HG02852 (cell line): ENCODE measurements around the gene TRIM75.
A peak's percentile ranks its signal among the peaks of the same experiment; 100 is the strongest.
"Not testable (repeated sequence)": the region's sequence is repeated elsewhere in the genome, so short reads cannot be mapped to it uniquely, and the experiment has no call there.

Source experiments
- ATAC-seq: cut with Tn5 transposase; IDR thresholded peaks from one replicate; pipeline ENCODE4 v1.9.1; 2021; ENCODE audit warnings: mild to moderate bottlenecking, moderate library complexity; ENCODE audit not compliant: unreplicated experiment

Gene TRIM75

GRCh38 chr4:165053645-165054044 lies at the start of gene TRIM75:
Gene TRIM75 (plus strand): TSS chr4:165053866. CDS start chr4:165059148, 5,282 bp downstream.
- ATAC-seq = no peak

GRCh38 chr4:165005352-165005925 lies 48.2 kb upstream of the TRIM75 start:
- no peak for ATAC-seq

- ATAC-seq = no peak
These were observed 47.2 kb upstream of the TRIM75 start for GRCh38 chr4:165006456-165006855.

GRCh38 chr4:165006886-165007285 lies 46.8 kb upstream of the TRIM75 start:
- no peak for ATAC-seq

GRCh38 chr4:165009493-165010227 lies 44.0 kb upstream of the TRIM75 start:
- ATAC-seq = peak; percentile 74

- no peak for ATAC-seq
These were observed 43.2 kb upstream of the TRIM75 start for GRCh38 chr4:165010487-165010886.

- ATAC-seq = no peak
These were observed 42.7 kb upstream of the TRIM75 start for GRCh38 chr4:165010991-165011390.

GRCh38 chr4:165011403-165011802 lies 42.3 kb upstream of the TRIM75 start:
- ATAC-seq = no peak

- no peak for ATAC-seq
These were observed 40.0 kb upstream of the TRIM75 start for GRCh38 chr4:165013691-165014090.

GRCh38 chr4:165016971-165017370 lies 36.7 kb upstream of the TRIM75 start:
- ATAC-seq = no peak

DNA sequence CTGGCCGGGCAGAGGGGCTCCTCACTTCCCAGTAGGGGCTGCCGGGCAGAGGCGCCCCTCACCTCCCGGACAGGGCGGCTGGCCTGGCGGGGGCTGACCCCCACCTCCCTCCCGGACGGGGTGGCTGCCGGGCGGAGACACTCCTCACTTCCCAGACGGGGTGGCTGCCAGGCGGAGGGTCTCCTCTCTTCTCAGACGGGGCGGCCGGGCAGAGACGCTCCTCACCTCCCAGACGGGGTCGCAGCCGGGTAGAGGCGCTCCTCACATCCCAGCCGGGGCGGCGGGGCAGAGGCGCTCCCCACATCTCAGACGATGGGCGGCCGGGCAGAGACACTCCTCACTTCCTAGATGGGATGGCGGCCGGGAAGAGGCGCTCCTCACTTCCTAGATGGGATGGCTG lies 33.7 kb upstream of the TRIM75 start:
- ATAC-seq = not testable (repeated sequence)

DNA sequence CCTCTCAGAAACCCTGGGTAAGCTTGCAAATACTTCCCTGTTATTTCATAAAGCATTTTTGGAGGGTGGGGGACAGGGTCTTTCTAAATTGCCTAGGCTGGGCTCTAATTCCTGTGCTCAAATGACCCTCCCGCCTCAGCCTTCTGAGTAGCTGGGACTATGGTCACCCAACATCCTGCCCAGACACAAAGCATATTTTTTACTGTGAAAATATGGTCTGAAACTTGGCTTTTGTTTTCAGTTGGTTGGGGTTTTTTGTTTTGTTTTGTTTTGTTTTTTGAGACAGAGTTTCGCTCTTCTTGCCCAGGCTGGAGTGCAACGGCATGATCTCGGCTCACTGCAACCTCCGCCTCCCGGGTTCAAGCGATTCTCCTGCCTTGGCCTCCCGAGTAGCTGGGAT lies 27.9 kb upstream of the TRIM75 start:
- ATAC-seq = not testable (repeated sequence)

GRCh38 chr4:165027762-165028402 lies 25.8 kb upstream of the TRIM75 start:
- no peak for ATAC-seq

DNA sequence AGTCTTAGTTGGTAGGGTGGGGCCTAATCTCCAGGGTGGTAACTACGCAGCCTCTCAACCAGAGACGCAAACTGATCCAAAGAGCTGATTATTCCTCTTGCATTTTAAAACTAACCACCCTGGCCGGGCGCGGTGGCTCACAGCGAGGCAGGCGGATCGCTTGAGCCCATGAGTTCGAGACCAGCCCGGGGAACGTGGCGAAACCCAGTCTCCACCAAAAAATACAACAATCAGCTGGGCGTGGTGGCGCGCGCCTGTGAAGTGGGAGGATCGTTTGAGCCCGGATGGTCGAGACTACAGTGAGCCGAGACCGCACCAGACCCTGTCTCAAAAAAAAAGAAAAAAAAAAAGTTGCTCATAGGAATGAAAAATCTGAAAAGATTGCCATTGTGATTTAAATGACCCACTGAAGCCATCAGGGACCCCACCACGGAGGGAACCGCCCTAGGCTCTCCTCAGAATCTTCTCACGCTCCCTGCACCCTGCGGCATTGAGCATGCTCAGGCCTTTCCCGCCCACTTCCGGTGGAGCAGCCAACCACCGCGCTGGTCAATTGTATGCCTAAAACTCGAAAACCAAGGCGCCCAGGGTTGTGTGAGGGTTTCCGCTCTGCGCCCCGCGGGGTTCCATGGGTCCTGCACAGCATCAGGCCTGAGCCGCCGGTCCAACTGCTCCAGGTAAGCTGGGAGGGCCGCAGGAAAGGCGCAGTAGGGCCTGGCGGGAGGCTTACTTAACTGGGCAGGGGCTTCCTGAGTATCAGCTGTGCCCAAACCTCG lies 22.0 kb upstream of the TRIM75 start, which contains the start of gene TRIM60:
TSS of gene TRIM60 (plus strand) at position 564 of the 776 bp plus-strand sequence. CDS start 8,074 bp downstream, outside the sequence.
- no peak for ATAC-seq

DNA sequence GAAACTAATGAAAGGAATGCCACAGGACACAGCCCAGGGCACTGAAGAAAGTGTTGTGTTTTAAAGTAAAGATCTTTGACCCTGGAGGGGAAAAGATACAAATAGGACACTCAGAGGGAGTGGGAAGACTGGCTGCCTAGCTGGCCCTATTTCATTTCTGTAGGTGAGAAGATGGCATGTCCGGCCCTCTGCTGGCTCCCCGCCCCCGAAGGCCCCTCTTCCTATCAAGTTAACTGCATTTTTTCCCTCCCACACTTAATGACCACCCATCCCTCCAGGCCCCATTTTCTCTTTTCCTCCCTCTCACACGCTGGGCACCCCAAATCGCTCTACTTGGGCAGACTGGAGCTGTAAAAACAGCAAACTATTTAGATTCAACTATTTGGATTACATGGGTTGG lies 5.5 kb upstream of the TRIM75 start:
- no peak for ATAC-seq

- no peak for ATAC-seq
These were observed 1.0 kb upstream of the TRIM75 start for GRCh38 chr4:165052627-165053026.

DNA sequence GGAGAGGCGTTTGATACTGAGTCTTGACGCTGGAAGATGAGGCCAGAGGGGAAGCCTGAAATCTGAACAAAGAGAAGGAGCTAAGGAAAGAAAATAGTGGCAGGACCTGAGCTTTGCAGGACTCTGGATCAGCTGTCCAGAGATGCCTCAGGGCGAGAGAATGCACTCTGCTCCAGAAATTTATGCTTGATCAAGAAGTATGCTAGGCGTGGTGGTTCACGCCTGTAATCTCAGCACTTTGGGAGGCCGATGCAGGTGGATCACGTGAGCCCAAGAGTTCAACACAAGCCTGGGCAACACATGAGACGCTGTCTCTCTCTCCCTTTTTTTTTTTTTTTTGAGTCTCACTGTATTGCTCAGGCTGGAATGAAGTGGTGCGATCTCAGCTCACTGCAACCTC lies 1.9 kb downstream of the TRIM75 start:
- no peak for ATAC-seq

GRCh38 chr4:165058666-165059065 lies 5.0 kb downstream of the TRIM75 start:
- ATAC-seq = no peak

GRCh38 chr4:165059386-165059785 lies 5.7 kb downstream of the TRIM75 start:
- ATAC-seq = no peak

GRCh38 chr4:165060938-165061337 lies 7.3 kb downstream of the TRIM75 start:
- ATAC-seq = no peak

DNA sequence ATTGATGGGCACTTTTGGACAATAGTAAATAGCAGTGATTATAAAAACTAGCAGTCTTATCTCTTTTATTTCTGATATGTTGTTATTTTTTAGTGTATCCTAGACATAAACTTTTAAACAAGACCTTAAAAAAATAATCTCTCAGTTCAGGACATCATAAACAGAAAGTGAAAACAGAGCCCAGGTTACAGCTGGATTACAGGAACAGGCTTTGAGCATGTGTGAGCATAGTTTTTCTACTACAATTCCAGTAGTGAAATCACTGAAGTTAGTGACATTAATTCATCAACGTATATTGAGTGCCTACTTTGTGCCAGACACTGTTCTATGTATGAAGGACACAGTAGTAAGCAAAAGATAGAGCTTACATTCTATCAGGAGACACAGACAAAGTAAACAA lies 16.9 kb downstream of the TRIM75 start:
- ATAC-seq = no peak
